GM19351 (cell line): ENCODE measurements around the gene MCF2L.
"Not testable (repeated sequence)": the region's sequence is repeated elsewhere in the genome, so short reads cannot be mapped to it uniquely, and the experiment has no call there.

Experiments used
- ATAC-seq: cut with Tn5 transposase; IDR thresholded peaks from one replicate; pipeline ENCODE4 v1.9.1; 2021; ENCODE audit warnings: mild to moderate bottlenecking, moderate library complexity; ENCODE audit not compliant: unreplicated experiment

MCF2L gene

GRCh38 chr13:113028336-113029060, 59.5 kb downstream of the MCF2L start:
- no peak for ATAC-seq

DNA sequence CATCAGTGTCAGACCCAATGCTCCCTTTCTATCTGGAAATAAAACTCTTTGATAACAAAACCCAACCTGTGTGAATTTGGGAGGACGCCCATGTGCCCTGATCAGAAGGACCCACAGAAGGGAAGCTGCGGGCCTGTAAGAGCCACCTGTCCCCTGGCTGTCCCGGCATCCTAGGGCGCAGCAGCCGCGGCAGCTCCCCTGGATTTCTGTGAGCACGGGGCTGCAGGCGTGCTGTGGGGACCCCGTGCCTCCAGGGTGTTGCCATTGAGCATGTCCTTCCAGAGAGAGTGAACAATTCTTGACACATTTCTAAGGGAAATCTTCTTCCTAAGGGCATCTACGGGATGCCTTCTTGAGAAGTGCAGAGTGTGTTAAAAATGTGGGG, 60.0 kb downstream of the MCF2L start:
- no peak for ATAC-seq

- ATAC-seq: no peak
These were observed 60.7 kb downstream of the MCF2L start for GRCh38 chr13:113029487-113030258.

DNA sequence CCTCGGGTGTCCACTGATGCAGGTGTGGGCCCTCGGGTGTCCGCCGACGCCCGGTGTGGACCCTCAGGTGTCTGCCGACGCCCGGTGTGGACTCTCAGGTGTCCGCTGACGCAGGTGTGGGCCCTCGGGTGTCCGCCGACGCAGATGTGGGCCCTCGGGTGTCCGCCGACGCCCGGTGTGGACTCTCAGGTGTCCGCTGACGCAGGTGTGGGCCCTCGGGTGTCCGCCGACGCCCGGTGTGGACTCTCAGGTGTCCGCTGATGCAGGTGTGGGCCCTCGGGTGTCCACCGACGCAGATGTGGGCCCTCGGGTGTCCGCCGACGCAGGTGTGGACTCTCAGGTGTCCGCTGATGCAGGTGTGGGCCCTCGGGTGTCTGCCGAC, 61.2 kb downstream of the MCF2L start:
- not testable (repeated sequence) for ATAC-seq

DNA sequence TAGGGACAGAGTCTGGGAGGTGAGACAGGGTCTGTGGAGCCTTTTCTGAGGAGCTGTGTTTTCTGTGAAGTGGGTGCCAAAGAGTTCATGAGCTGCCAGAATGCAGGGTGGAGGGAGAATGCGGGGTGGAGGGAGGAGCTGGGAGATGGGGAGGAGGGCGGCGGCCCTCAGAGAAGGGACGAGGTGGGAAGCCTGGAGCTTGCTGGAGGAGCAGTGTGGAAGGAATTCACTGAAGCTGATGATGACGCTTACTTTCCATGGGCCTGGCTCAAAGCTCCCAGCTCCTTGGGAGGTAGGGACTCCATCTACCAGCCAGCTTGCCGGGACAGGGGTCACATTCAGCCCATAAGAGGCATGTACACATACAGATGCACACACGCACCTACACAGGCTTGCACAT, 62.5 kb downstream of the MCF2L start:
- ATAC-seq: no peak

DNA sequence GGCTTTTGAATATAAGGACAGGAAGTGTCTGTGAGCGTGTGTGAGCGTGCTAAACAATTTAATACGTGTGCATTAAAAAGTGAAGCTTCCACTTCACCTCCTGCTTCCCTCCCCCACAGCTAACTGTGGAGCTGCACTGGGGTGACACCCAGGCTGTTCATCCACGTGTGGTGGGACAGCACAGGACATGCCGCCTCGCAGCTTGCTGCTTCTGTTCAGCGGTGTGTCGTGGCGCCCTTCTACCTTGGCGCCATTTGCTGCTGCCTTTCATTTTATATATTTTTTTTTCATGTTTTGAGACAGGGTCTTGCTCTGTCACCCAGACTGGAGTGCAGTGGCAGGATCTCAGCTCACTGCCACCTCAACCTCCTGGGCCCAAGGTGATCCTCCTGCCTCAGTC, 63.3 kb downstream of the MCF2L start:
- ATAC-seq: no peak

GRCh38 chr13:113033054-113033850, 64.2 kb downstream of the MCF2L start:
- no peak for ATAC-seq

DNA sequence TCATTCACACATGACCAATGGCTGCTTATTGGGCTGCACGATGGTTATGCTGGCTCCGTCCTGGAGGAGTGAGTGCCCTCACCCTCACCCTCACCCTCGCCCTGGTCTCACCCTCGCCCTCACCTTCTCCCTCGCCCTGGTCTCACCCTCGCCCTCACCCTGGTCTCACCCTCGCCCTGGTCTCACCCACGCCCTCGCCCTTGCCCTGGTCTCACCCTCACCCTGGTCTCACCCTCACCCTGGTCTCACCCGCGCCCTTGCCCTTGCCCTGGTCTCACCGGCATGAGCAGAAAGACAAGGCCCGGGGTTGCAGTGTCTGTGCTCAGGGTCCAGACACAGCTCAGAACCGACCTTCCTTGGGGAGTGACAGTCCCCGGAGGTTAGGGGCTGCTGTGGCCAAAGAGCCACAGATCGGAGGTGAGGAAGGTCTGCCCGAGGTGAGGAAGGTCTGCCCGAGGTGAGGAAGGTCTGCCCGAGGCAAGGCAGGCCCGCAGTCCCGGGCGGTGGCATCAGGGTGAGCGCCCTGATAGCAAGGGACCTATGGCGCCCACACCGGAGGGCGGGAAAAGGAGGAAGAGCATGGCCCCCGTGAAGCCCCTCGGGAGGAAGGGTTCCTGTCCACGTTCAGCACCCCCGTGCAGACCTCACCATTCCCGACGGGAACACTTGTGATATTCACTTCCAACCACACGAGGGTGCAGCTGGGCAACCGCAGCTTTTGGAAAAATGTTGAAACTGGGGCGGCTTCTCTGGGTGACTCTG, 65.6 kb downstream of the MCF2L start:
- no peak for ATAC-seq

DNA sequence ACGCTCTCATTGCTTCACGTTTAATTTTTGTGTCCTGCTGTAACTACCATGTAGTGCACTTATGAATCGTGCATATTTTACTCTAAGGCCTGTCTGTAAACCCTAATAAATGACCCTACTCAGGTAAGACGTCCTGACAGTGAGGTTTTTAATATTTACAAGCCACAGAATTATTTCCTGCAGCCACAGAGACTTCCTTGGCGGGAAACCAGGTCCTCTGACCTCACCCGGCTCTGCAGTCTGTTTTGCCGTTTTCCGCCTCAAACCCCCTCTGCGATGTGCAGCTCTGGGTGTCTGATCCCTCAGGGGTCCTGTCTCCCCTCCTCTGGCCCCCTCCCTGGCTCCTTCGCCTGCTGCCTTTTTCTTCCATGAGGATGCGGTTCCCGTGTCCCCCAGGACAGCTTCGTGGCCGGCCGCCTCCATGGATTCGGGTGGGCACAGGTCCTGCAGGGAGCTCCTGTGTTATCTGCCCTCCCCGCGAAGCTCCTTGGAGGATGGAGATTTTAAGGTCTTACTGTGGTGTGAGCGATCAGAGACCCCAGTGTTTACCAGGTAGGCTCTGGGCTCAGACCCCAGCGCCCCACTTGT, 66.3 kb downstream of the MCF2L start:
- no peak for ATAC-seq

GRCh38 chr13:113036401-113036800, 67.4 kb downstream of the MCF2L start:
- no peak for ATAC-seq

- no peak for ATAC-seq
These were observed 71.0 kb downstream of the MCF2L start for GRCh38 chr13:113040031-113040430.

GRCh38 chr13:113040597-113041292, 71.7 kb downstream of the MCF2L start:
- ATAC-seq: no peak

- ATAC-seq: no peak
These were observed 72.3 kb downstream of the MCF2L start for GRCh38 chr13:113041293-113041690.

DNA sequence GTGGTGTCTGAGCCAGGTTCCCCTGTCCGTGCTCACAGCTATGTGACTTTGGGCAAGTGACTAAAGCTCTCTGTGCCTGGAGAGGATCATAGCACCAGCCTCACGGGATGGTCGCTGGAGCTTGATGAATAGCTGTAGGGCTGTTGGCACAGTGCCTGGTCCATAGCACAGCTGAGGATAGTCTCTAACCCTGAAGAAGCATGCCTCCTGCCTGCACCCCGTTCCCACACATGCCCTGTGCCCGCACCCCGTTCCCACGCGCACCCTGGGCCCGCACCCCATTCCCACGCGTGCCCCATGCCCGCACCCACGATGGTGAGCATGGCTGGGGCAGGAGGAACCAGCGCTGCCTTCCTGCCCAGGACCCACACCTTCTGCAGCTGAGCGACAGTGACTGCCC, 72.9 kb downstream of the MCF2L start:
- no peak for ATAC-seq

DNA sequence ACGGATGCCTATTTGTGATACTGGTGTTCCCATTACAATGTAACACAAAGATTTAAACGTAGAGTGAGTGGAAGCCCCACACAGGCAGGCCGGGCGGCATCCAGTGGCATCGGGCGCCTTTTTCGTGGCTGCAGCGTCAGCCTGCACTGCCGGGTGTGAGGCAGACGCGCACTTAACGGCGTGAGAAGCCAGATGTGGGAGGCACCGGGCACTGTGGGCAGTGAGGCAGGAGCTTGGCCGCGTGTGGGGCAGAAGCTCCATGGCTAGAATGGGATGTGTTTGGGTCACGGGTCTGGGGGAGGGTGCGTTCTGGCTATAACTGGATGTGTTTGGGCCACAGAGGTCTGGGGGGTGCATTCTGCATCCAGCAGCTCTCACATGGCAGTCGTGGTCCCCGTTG, 73.4 kb downstream of the MCF2L start:
- ATAC-seq: no peak

- no peak for ATAC-seq
These were observed 74.1 kb downstream of the MCF2L start for GRCh38 chr13:113043001-113043630.

DNA sequence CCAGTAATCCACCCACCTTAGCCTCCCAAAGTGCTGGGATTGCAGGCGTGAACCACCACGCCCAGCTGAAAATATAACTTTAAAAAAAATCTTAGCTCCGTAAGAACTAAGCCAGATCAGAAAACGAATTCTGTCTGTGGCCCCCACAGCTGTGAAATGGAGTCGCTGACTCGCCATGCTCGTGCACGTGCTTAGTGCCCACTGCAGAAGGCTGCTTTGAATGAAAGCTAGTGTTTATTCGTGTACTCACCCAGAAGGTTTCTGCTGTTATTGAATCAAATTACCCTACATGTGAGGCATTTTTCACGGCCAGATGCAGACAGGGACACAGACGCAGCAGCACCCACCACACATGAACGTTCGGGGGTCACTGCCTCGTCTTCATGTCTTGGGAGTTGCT, 74.9 kb downstream of the MCF2L start:
- ATAC-seq: no peak

- no peak for ATAC-seq
These were observed 75.5 kb downstream of the MCF2L start for GRCh38 chr13:113044391-113045114.
